Type B pancreatic cell (in vitro differentiated cells): ENCODE data around the gene PATE4. TPM values are rescaled to one million over a fixed set of nuclear protein-coding genes. Genes with fewer than 3 reads are reported as not detected.

ENCODE experiments used
- DNase-seq: peaks from one replicate; pipeline ENCODE4 v3.0.0; 2021; ENCODE audit warnings: mixed read lengths; ENCODE audit not compliant: unreplicated experiment; ENCODE audit errors: extremely low spot score
- H3K27ac Mint-ChIP-seq: 2 replicates; pipeline ENCODE4 v1.8.0; 2021; ENCODE audit warnings: mild to moderate bottlenecking, mixed read lengths
- H3K27me3 Mint-ChIP-seq: 2 replicates; pipeline ENCODE4 v1.8.0; 2021; ENCODE audit warnings: mixed read lengths
- H3K36me3 Mint-ChIP-seq: 2 replicates; pipeline ENCODE4 v1.8.0; 2021; ENCODE audit warnings: mixed read lengths
- H3K4me1 Mint-ChIP-seq: one replicate; pipeline ENCODE4 v1.8.0; 2021; ENCODE audit warnings: mixed read lengths; ENCODE audit not compliant: unreplicated experiment
- H3K4me3 Mint-ChIP-seq: 2 replicates; pipeline ENCODE4 v1.8.0; 2021; ENCODE audit warnings: mild to moderate bottlenecking, mixed read lengths
- H3K9me3 Mint-ChIP-seq: 2 replicates; pipeline ENCODE4 v1.8.0; 2021; ENCODE audit warnings: mixed read lengths
- CTCF ChIP-seq: fragments of 200-600 bp; sonication (generic); conservative IDR thresholded peaks from 2 replicates; pipeline ENCODE4 v1.5.0; 2021; ENCODE audit warnings: antibody characterized with exemption, mild to moderate bottlenecking
- total RNA-seq: library from RNA; stranded (reverse); gene quantifications from 2 replicates; pipeline ENCODE4 v1.2.1, GENCODE V29; 2021; ENCODE audit warnings: low replicate concordance

Gene PATE4
- total RNA-seq, 1 donor from 2014 or later, result not detected

- no peak overlapping the region for H3K27ac Mint-ChIP-seq
- no peak overlapping the region for H3K4me3 Mint-ChIP-seq
- TF ChIP-seq CTCF, result no peak
- H3K36me3 Mint-ChIP-seq, result no peaks in the 10 kb centered on the region
- no peaks in the 10 kb centered on the region for H3K9me3 Mint-ChIP-seq
- H3K27me3 Mint-ChIP-seq, result peaks cover 27% of the 10 kb centered on the region
- DNase-seq, result no peak
- no peaks in the 10 kb centered on the region for H3K4me1 Mint-ChIP-seq
Observed at GRCh38 chr11:125881291-125881690, 48.2 kb downstream of the PATE4 start.

GRCh38 chr11:125883375-125883774, 50.3 kb downstream of the PATE4 start:
- Mint-ChIP-seq H3K27ac (no peak overlapping the region), H3K4me1 (no peaks in the 10 kb centered on the region), H3K36me3 (no peaks in the 10 kb centered on the region), H3K4me3 (no peak overlapping the region), H3K27me3 (peaks cover 26% of the 10 kb centered on the region), H3K9me3 (no peaks in the 10 kb centered on the region)
- no peak for DNase-seq
- no peak for TF ChIP-seq CTCF

GRCh38 chr11:125886997-125887372, 53.9 kb downstream of the PATE4 start:
- H3K27ac Mint-ChIP-seq, result peak overlapping the region; percentile 88
- peaks cover 3% of the 10 kb centered on the region for H3K27me3 Mint-ChIP-seq
- H3K4me3 Mint-ChIP-seq, result peak overlapping the region; percentile 92
- no peak for TF ChIP-seq CTCF
- no peaks in the 10 kb centered on the region for H3K36me3 Mint-ChIP-seq
- H3K9me3 Mint-ChIP-seq, result no peaks in the 10 kb centered on the region
- H3K4me1 Mint-ChIP-seq, result no peaks in the 10 kb centered on the region
- no peak for DNase-seq

GRCh38 chr11:125887373-125888324, 54.5 kb downstream of the PATE4 start, which contains the start of gene HYLS1:
TSS of gene HYLS1 (plus strand) at chr11:125887668. CDS start at chr11:125899369, 11,701 bp downstream.
- no peaks in the 10 kb centered on the region for H3K4me1 Mint-ChIP-seq
- H3K27me3 Mint-ChIP-seq, result no peaks in the 10 kb centered on the region
- H3K9me3 Mint-ChIP-seq, result no peaks in the 10 kb centered on the region
- peaks cover under 1% of the 10 kb centered on the region for H3K36me3 Mint-ChIP-seq
- H3K27ac Mint-ChIP-seq, result peak within 1 kb of the TSS; percentile 88
- peak; percentile 39 for TF ChIP-seq CTCF
- DNase-seq, result peak; percentile 89
- peak within 1 kb of the TSS; percentile 92 for H3K4me3 Mint-ChIP-seq

Other genes with a start within 250 kb of the PATE4 start
- 157 and 166 TPM in 2 replicates for gene STT3A, start 240.5 kb upstream of the PATE4 start, total RNA-seq
- 28.1 and 54.1 TPM in 2 replicates for gene CHEK1, start 208.2 kb upstream of the PATE4 start, total RNA-seq
- gene ACRV1, start 152.5 kb upstream of the PATE4 start, total RNA-seq, result not detected in 2 replicates
- gene PATE1, start 87.0 kb upstream of the PATE4 start, total RNA-seq, result not detected in 2 replicates
- gene PATE2, start 54.5 kb upstream of the PATE4 start, total RNA-seq, result not detected in 2 replicates
- gene PATE3, start 45.2 kb upstream of the PATE4 start, total RNA-seq, result not detected in 2 replicates
- 4.3 and 6.5 TPM in 2 replicates for gene HYLS1, start 54.4 kb downstream of the PATE4 start, total RNA-seq
- 11.9 and 13.5 TPM in 2 replicates for gene PUS3, start 69.9 kb downstream of the PATE4 start, total RNA-seq
- 0.79 and 1.8 TPM in 2 replicates for gene DDX25, start 71.2 kb downstream of the PATE4 start, total RNA-seq
- gene VSIG10L2, start 112.7 kb downstream of the PATE4 start, total RNA-seq, result 0.31 TPM in 1 of 2 replicates, not detected in the other
- gene CDON, start 229.6 kb downstream of the PATE4 start, total RNA-seq, result 23.5 and 157 TPM in 2 replicates